Measurements from ENCODE around the gene RCBTB2. TPM values are rescaled to one million over a fixed set of nuclear protein-coding genes. Genes with fewer than 3 reads are reported as not detected.

The RCBTB2 gene
- total and polyA plus RNA-seq, 7 donors, result 2.8 to 18.5 (median 8.2) TPM

DNA sequence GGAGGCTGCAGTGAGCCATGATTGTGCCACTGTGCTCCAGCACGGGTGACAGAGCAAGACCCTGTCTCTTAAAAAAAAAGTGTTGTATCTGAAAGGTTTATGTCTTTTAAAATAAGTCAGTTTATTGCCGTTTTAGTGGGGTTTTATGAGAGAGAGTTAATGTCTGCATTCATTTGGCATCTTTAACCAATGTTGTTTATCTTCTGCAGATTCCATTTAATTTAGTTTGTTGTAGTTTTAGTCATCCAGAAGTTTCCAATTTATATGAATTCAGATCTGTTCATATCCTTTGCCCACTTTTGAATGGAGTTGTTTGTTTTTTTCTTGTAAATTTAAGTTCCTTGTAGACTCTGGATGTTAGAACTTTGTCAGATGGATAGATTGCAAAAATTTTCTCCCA lies 83.2 kb downstream of the RCBTB2 start:
- TF ChIP-seq, protein P1, sequence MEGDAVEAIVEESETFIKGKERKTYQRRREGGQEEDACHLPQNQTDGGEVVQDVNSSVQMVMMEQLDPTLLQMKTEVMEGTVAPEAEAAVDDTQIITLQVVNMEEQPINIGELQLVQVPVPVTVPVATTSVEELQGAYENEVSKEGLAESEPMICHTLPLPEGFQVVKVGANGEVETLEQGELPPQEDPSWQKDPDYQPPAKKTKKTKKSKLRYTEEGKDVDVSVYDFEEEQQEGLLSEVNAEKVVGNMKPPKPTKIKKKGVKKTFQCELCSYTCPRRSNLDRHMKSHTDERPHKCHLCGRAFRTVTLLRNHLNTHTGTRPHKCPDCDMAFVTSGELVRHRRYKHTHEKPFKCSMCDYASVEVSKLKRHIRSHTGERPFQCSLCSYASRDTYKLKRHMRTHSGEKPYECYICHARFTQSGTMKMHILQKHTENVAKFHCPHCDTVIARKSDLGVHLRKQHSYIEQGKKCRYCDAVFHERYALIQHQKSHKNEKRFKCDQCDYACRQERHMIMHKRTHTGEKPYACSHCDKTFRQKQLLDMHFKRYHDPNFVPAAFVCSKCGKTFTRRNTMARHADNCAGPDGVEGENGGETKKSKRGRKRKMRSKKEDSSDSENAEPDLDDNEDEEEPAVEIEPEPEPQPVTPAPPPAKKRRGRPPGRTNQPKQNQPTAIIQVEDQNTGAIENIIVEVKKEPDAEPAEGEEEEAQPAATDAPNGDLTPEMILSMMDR (IDR thresholded peaks at IDR 0.05), result no peak
- H3K9me3 ChIP-seq, result peaks cover 10% of the 10 kb centered on the region
- H3K27ac ChIP-seq, result no peak overlapping the region
- intact Hi-C loops (cut with DNase I), result no loop called here
- no peak overlapping the region for H3K4me3 ChIP-seq
- ATAC-seq (no peak), DNase-seq (no peak)
- H3K4me1 ChIP-seq, result peaks cover 3% of the 10 kb centered on the region
- 92 to 94% (median 93%) methylated on average over 2 of the region's 2 CpGs for WGBS, 3 donors
- H3K36me3 ChIP-seq (ENCODE audit: insufficient read depth in 1 of 2, low read depth in 1 of 2), result peaks cover 3 to 19% of the 10 kb centered on the region in 2 donors
- no peaks in the 10 kb centered on the region for H3K27me3 ChIP-seq (ENCODE audit: insufficient read depth in 3 of 3, low read length in 2 of 3)

DNA sequence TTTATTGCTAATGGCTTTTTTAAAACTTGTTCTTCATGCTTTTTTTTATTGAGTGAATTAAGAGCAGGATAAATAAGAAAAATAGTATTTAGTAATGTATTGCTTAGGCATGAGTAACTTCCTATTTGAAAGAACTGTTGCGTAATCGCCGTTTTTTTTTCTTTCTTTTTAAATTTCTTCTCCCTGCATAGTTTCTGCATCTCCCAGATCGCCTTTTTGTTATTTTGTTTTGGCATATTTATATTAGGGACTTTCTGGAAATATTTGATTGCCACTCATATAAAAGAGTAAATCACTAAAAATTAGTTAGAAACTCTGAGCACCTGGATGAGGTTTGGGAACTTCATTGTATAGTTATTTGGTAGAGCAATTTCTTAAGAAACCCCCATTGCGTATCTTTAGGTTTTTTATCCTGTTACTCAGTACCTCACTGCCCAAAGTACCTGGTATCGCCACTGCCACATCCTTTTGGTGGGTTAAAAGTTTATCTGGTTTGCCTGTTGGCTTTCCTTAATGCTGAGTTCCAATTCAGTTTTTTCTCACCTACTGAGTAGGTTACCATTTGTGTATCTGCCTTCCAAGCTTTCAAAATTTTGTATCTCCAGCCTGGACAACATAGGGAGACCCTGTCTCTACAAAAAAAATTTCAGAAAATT lies 83.8 kb downstream of the RCBTB2 start:
- WGBS, 3 donors, result 69 to 79% (median 71%) methylated on average over 6 of the region's 6 CpGs
- Histone ChIP-seq H3K9me3 (peaks cover 10% of the 10 kb centered on the region), H3K27ac (no peak overlapping the region), H3K4me1 (peaks cover 3% of the 10 kb centered on the region), H3K4me3 (no peak overlapping the region), H3K36me3 (ENCODE audit: insufficient read depth in 1 of 2, low read depth in 1 of 2) (peaks cover 3 to 14% of the 10 kb centered on the region in 2 donors), H3K27me3 (ENCODE audit: insufficient read depth in 3 of 3, low read length in 2 of 3) (no peaks in the 10 kb centered on the region)
- intact Hi-C loops (cut with DNase I), result no loop called here
- TF ChIP-seq, protein P1 (IDR thresholded peaks at IDR 0.05), result no peak
- DNase-seq (no peak), ATAC-seq (no peak)

DNA sequence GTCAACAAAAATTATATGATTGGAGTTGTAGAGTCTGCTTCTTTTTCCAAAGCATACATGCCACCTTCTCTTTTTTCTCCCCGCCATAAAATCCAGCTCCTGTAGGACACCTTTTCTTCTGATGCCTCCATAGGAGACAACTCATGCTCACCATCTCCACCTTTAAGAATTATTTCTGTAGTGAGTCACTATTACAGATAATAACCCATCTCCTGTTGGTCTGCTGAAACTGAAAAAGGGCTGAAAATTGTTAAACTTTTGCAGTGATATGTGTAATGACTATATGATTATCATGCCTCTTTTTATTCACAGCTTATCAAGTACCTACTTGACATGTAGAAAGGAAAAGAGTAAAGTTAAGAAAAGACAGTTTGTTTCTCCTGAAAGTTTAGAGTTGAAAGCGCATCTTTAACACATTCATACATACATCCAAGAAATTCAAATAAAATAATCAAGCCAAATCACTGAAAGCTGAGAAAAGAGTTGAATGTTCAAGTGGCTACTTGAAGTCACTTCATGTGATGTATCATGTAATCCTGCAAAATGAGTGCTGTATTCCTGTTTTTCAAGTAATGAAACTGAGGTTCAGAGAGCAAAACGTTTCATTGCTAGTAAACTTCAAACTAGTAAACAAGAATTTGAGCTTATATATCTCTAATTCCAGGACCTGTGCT lies 84.5 kb downstream of the RCBTB2 start:
- no peak overlapping the region for H3K4me3 ChIP-seq
- ATAC-seq (no peak), DNase-seq (no peak)
- peaks cover 0 to 7% of the 10 kb centered on the region in 2 donors for H3K36me3 ChIP-seq (ENCODE audit: insufficient read depth in 1 of 2, low read depth in 1 of 2)
- TF ChIP-seq, protein P1 (IDR thresholded peaks at IDR 0.05), result no peak
- peaks cover 3% of the 10 kb centered on the region for H3K4me1 ChIP-seq
- H3K9me3 ChIP-seq, result peaks cover 10% of the 10 kb centered on the region
- H3K27me3 ChIP-seq (ENCODE audit: insufficient read depth in 3 of 3, low read length in 2 of 3), result no peaks in the 10 kb centered on the region
- intact Hi-C loops (cut with DNase I), result no loop called here
- 83 to 84% (median 84%) methylated on average over 3 of the region's 3 CpGs for WGBS, 3 donors
- no peak overlapping the region for H3K27ac ChIP-seq

DNA sequence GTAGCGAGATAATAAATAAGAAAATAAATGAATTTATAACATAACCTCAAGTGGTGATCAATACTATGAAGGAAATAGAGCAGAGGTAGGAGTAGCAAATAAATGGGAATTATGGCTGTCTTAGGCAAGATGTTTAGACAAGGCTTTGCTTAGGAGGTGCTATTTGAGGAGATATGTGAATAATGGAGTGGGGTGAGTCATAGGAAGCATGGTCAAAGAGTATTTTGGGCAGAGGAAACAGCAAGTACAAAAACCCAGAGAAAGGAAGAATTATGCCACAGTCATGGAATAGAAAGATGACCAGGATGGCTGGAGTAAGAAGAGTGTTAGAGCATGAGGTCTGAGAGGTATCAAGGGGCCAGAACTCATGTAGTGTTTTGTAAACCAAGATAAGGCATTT lies 86.4 kb downstream of the RCBTB2 start:
- Histone ChIP-seq H3K27me3 (ENCODE audit: insufficient read depth in 3 of 3, low read length in 2 of 3) (no peaks in the 10 kb centered on the region), H3K27ac (peak overlapping the region; percentile 26), H3K4me1 (peaks cover 3% of the 10 kb centered on the region), H3K4me3 (no peak overlapping the region), H3K36me3 (ENCODE audit: insufficient read depth in 1 of 2, low read depth in 1 of 2) (no peaks in the 10 kb centered on the region), H3K9me3 (peaks cover 10% of the 10 kb centered on the region)
- WGBS, 3 donors, result 95 to 100% (median 98%) methylated on average over 1 of the region's 1 CpG
- no peak for DNase-seq
- intact Hi-C loops (cut with DNase I), result no loop called here
- TF ChIP-seq, protein P1 (IDR thresholded peaks at IDR 0.05), result no peak
- ATAC-seq, result peak in 2 of 4 donors; percentile 23 to 42

All from psoas muscle (tissue), 8 donors.